ENCODE data around the gene SLC22A5. TPM values are rescaled to one million over a fixed set of nuclear protein-coding genes. Genes with fewer than 3 reads are reported as not detected.

The SLC22A5 gene
- total and polyA plus RNA-seq, 9 of the 15 experiments (the other 6 are each of a cell fraction or from before 2014, with no cell fraction given), result 3.0 to 16.6 (median 8.3) TPM

DNA sequence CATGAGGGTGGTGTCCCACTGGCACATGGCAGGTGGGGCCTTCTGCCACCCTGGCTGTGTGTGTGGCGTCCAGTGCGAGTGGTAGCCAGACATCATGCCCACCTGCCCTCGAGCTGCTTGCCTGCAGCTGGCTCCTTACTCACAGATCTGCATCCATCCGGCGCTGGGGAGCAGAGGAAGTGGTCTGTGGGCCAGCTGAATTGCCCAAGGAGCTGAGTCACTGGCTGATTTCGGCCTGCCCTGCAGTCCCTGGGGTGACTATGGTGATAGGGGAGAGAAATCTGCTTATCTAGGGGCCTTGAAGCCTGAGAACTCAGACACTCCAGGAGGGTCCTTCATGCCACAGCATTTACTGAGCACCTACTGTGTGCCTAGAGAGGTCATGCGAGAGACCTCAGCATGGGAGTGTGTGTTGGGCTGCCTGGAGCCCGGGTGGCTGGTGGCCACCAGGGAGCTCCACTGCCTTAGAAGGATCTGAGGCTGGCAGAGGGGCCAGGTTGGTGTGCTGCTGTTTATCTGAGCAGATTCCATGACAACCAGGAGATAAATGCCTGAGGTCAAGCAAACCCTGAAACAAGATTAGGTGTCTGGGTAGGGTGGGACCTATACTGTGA, 57.1 kb downstream of the SLC22A5 start (continued):
- TF ChIP-seq FOXP1 (CRISPR knock-in tag; IDR thresholded peaks at IDR 0.05) (peak; percentile 95), RFX7 (CRISPR knock-in tag; IDR thresholded peaks at IDR 0.05) (no peak), POLR2A (conservative IDR thresholded peaks at IDR 0.05) (peak; percentile 71), ZFP1 (CRISPR knock-in tag; IDR thresholded peaks at IDR 0.05) (no peak), MIER1 (IDR thresholded peaks at IDR 0.05; ENCODE audit: low read depth) (no peak), HMG20B (CRISPR knock-in tag; IDR thresholded peaks at IDR 0.05) (no peak), TAF9B (IDR thresholded peaks at IDR 0.05; ENCODE audit: partially characterized antibody) (peak; percentile 39), COPS2 (conservative IDR thresholded peaks at IDR 0.05) (no peak), FOXK1 (CRISPR knock-in tag; IDR thresholded peaks at IDR 0.05; ENCODE audit: borderline replicate concordance) (no peak), GATAD2A (IDR thresholded peaks at IDR 0.05) (0 out of 2 replicates have a peak, but pooled peaks have one; percentile 64), NR2C1 (IDR thresholded peaks at IDR 0.05) (peak; percentile 43; the same call in 1 of the 2 replicates), NR2C1 (tag; IDR thresholded peaks at IDR 0.05) (peak; percentile 59; the same call in 1 of the 2 replicates), CREBBP (IDR thresholded peaks at IDR 0.05; ENCODE audit: low read depth, low read length) (no peak), JUN (IDR thresholded peaks at IDR 0.05; ENCODE audit: borderline replicate concordance, low read depth, low read length) (peak; percentile 86), JUN (CRISPR knock-in tag; IDR thresholded peaks at IDR 0.05; ENCODE audit: borderline replicate concordance) (peak; percentile 95), TBL1XR1 (IDR thresholded peaks at IDR 0.05; ENCODE audit: low read length in 2 of 2) (peak; percentile 61 to 72; a peak in 1 of 4 replicates), SRF (CRISPR knock-in tag; IDR thresholded peaks at IDR 0.05) (peak in 1 of 2 experiments; percentile 71; a peak in 2 of 4 replicates), MTA1 (IDR thresholded peaks at IDR 0.05; ENCODE audit: borderline replicate concordance) (peak; percentile 17; the same call in 1 of the 2 replicates), TEAD1 (CRISPR knock-in tag; IDR thresholded peaks at IDR 0.05) (peak; percentile 78 to 89), PCBP1 (IDR thresholded peaks at IDR 0.05; ENCODE audit: low read depth, low read length, poor library complexity, severe bottlenecking) (no peak), KAT8 (IDR thresholded peaks at IDR 0.05; ENCODE audit: low read depth) (no peak), KAT7 (CRISPR knock-in tag; IDR thresholded peaks at IDR 0.05; ENCODE audit: borderline replicate concordance) (no peak), ZNF184 (CRISPR knock-in tag; IDR thresholded peaks at IDR 0.05) (no peak), NR3C1 (CRISPR knock-in tag; IDR thresholded peaks at IDR 0.05) (no peak)
- TF ChIP-seq, protein P1, sequence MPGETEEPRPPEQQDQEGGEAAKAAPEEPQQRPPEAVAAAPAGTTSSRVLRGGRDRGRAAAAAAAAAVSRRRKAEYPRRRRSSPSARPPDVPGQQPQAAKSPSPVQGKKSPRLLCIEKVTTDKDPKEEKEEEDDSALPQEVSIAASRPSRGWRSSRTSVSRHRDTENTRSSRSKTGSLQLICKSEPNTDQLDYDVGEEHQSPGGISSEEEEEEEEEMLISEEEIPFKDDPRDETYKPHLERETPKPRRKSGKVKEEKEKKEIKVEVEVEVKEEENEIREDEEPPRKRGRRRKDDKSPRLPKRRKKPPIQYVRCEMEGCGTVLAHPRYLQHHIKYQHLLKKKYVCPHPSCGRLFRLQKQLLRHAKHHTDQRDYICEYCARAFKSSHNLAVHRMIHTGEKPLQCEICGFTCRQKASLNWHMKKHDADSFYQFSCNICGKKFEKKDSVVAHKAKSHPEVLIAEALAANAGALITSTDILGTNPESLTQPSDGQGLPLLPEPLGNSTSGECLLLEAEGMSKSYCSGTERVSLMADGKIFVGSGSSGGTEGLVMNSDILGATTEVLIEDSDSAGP (CRISPR knock-in tag; IDR thresholded peaks at IDR 0.05), result no peak
- TF ChIP-seq, protein P2, sequence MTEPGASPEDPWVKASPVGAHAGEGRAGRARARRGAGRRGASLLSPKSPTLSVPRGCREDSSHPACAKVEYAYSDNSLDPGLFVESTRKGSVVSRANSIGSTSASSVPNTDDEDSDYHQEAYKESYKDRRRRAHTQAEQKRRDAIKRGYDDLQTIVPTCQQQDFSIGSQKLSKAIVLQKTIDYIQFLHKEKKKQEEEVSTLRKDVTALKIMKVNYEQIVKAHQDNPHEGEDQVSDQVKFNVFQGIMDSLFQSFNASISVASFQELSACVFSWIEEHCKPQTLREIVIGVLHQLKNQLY (CRISPR knock-in tag; conservative IDR thresholded peaks at IDR 0.05), result no peak
